Esophagus squamous epithelium (tissue), 4 donors: ENCODE measurements around the gene PRKN.

Experiments used
- POLR2A ChIP-seq, 4 donors: fragments of 450-650 bp; IDR thresholded peaks; one replicate each; pipeline ENCODE4 v1.6.1; 2017; ENCODE audit warnings: antibody characterized with exemption in 4 of 4, mild to moderate bottlenecking in 4 of 4, moderate library complexity in 3 of 4
- TF ChIP-seq, protein P1 (sequence below), 6 experiments: fragments of 450-650 bp in 4 of 6; fragments of 200-600 bp in 2 of 6; sonication (generic) in 2 of 6; IDR thresholded peaks; one replicate each; pipeline ENCODE4 v1.5.1; 2016 to 2019; ENCODE audit warnings: antibody characterized with exemption in 6 of 6, mild to moderate bottlenecking in 4 of 6, moderate library complexity in 4 of 6

DNA sequence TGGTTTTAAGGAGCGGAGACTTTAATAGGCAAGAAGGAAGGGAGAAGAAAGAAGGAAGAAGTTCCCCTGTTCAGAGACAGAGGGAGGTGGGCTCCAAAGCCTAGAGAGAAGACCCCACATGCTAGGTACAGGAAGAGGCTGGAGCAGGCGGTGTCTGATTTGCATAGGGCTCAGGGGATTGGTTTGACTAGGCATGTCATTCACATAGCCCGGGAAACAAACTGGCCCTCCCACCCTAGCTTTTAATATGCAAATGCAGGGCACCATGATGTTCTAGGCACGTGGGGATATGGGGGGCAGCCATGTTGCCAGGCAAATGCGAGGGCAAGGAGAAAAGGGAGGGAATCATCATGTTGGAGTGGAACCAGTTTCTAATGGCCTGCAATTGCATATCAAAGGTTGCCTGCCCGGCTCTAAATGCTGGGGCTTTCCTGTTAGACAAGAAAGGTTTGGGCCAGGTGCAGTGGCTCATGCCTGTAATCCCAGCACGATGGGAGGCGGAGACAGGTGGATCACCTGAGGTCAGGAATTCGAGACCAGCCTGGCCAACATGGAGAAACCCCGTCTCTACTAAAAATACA is 1419.4 kb downstream of the PRKN start:
- TF ChIP-seq, protein P1, sequence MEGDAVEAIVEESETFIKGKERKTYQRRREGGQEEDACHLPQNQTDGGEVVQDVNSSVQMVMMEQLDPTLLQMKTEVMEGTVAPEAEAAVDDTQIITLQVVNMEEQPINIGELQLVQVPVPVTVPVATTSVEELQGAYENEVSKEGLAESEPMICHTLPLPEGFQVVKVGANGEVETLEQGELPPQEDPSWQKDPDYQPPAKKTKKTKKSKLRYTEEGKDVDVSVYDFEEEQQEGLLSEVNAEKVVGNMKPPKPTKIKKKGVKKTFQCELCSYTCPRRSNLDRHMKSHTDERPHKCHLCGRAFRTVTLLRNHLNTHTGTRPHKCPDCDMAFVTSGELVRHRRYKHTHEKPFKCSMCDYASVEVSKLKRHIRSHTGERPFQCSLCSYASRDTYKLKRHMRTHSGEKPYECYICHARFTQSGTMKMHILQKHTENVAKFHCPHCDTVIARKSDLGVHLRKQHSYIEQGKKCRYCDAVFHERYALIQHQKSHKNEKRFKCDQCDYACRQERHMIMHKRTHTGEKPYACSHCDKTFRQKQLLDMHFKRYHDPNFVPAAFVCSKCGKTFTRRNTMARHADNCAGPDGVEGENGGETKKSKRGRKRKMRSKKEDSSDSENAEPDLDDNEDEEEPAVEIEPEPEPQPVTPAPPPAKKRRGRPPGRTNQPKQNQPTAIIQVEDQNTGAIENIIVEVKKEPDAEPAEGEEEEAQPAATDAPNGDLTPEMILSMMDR (IDR thresholded peaks at IDR 0.05), result no peak
- TF ChIP-seq POLR2A (IDR thresholded peaks at IDR 0.05), result no peak
